Vagina (tissue), 2 donors: ENCODE results near the gene P4HA2. TPM values are rescaled to one million over a fixed set of nuclear protein-coding genes. Genes with fewer than 3 reads are reported as not detected.

Experiments used
- DNase-seq, 2 donors: peaks; one replicate each; pipeline ENCODE4 v3.0.0-alpha.2; 2017; ENCODE audit errors: extremely low spot score in 2 of 2
- H3K27ac ChIP-seq: fragments of 200-600 bp; sonication (generic); one replicate; pipeline ENCODE4 v1.5.1; 2019
- H3K27me3 ChIP-seq: fragments of 200-600 bp; sonication (generic); one replicate; pipeline ENCODE4 v1.5.1; 2019
- H3K36me3 ChIP-seq, 2 donors: fragments of 200-600 bp; sonication (generic); one replicate each; pipeline ENCODE4 v1.5.1; 2017 to 2019
- H3K4me1 ChIP-seq: fragments of 200-600 bp; sonication (generic); one replicate; pipeline ENCODE4 v1.5.1; 2019
- H3K4me3 ChIP-seq, 2 donors: fragments of 200-600 bp; sonication (generic); 1 replicate in 1 of 2; 2 replicates in 1 of 2; pipeline ENCODE4 v1.5.1; 2016 to 2019
- H3K9me3 ChIP-seq: fragments of 200-600 bp; sonication (generic); one replicate; pipeline ENCODE4 v1.5.1; 2019
- CTCF ChIP-seq, 3 experiments: fragments of 450-650 bp in 2 of 3; fragments of 200-600 bp in 1 of 3; sonication (generic) in 1 of 3; IDR thresholded peaks; one replicate each; pipeline ENCODE4 v1.5.1; 2017 to 2019; ENCODE audit warnings: antibody characterized with exemption in 3 of 3, mild to moderate bottlenecking in 2 of 3, moderate library complexity in 2 of 3
- POLR2A ChIP-seq, 2 donors: fragments of 450-650 bp; IDR thresholded peaks; one replicate each; pipeline ENCODE4 v1.6.1; 2017; ENCODE audit warnings: antibody characterized with exemption in 2 of 2, mild to moderate bottlenecking in 2 of 2, moderate library complexity in 2 of 2
- POLR2AphosphoS5 ChIP-seq, 2 donors: sonication (generic); formaldehyde crosslinking; IDR thresholded peaks; one replicate each; pipeline ENCODE4 v1.9.0; 2017; ENCODE audit warnings: antibody characterized with exemption in 2 of 2, mild to moderate bottlenecking in 2 of 2, low read depth in 1 of 2; ENCODE audit not compliant: insufficient read depth in 1 of 2
- intact Hi-C: fragments of 100-400 bp; cut with DNase I; formaldehyde crosslinking; loops from one replicate; pipeline ENCODE4 v1.15.1; 2023
- total RNA-seq: library from RNA; depleted of rRNA; stranded (reverse); fragments of >200 nt; gene quantifications from one replicate; pipeline ENCODE4 v1.2.3, GENCODE V29; 2016

The P4HA2 gene
- total RNA-seq, 1 donor from 2014 or later = 42.0 TPM

GRCh38 chr5:132233081-132233480 lies 5.4 kb upstream of the P4HA2 start:
- intact Hi-C loops = no loop called here
- peaks cover 4% of the 10 kb centered on the region for H3K4me1 ChIP-seq
- peak in 1 of 2 donors; percentile 54 for DNase-seq
- H3K27me3 ChIP-seq = no peaks in the 10 kb centered on the region
- no peak overlapping the region for H3K4me3 ChIP-seq
- no peaks in the 10 kb centered on the region for H3K36me3 ChIP-seq
- H3K9me3 ChIP-seq = no peaks in the 10 kb centered on the region
- H3K27ac ChIP-seq = no peak overlapping the region
- TF ChIP-seq CTCF (IDR thresholded peaks at IDR 0.05) = no peak

DNA sequence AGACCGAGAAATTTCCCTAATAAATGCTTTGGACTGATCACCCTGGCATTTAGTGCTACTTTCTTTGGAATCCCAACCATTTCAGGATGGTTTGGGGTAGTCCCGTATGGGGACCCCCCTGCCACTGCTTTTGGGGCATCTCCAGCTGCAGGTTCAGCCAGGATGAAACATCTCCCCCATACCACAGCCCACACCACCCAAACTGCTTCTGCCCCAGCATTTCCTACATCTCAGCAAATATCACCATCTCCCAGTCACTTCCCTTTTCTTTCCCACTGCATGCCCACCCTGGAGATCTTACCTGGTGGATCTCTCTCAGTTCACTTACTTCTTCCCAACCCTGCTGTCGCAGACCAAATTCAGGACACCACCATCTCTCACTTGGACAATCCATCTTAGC lies 4.8 kb upstream of the P4HA2 start:
- peak in 1 of 2 donors; percentile 42 for DNase-seq
- H3K4me1 ChIP-seq = peaks cover 7% of the 10 kb centered on the region
- TF ChIP-seq POLR2AphosphoS5 (IDR thresholded peaks at IDR 0.05; ENCODE audit: insufficient read depth in 1 of 2, low read depth in 1 of 2) (no peak), CTCF (IDR thresholded peaks at IDR 0.05) (no peak)

GRCh38 chr5:132230871-132231270 lies 3.2 kb upstream of the P4HA2 start:
- peaks cover 19% of the 10 kb centered on the region for H3K4me1 ChIP-seq
- no peak overlapping the region for H3K27ac ChIP-seq
- peak in 1 of 2 donors; percentile 37 for DNase-seq
- H3K9me3 ChIP-seq = no peaks in the 10 kb centered on the region
- H3K27me3 ChIP-seq = no peaks in the 10 kb centered on the region
- TF ChIP-seq POLR2A (IDR thresholded peaks at IDR 0.05) = no peak
- TF ChIP-seq CTCF (IDR thresholded peaks at IDR 0.05) = no peak
- no peak overlapping the region for H3K4me3 ChIP-seq
- intact Hi-C loops = no loop called here
- H3K36me3 ChIP-seq = no peaks in the 10 kb centered on the region

More for the DNA sequence above, 4.8 kb upstream of the P4HA2 start:
- Histone ChIP-seq H3K4me3 (no peak overlapping the region), H3K36me3 (no peaks in the 10 kb centered on the region), H3K27ac (no peak overlapping the region), H3K27me3 (no peaks in the 10 kb centered on the region), H3K9me3 (no peaks in the 10 kb centered on the region)
- intact Hi-C loops = no loop called here

GRCh38 chr5:132229236-132229635 lies 1.6 kb upstream of the P4HA2 start:
- H3K4me3 ChIP-seq = no peak overlapping the region
- no peak overlapping the region for H3K27ac ChIP-seq
- no peaks in the 10 kb centered on the region for H3K27me3 ChIP-seq
- H3K4me1 ChIP-seq = peaks cover 36% of the 10 kb centered on the region
- peak in 1 of 2 donors; percentile 77 for DNase-seq
- no peak for TF ChIP-seq POLR2AphosphoS5 (IDR thresholded peaks at IDR 0.05; ENCODE audit: insufficient read depth in 1 of 2, low read depth in 1 of 2)
- no peak for TF ChIP-seq POLR2A (IDR thresholded peaks at IDR 0.05)
- TF ChIP-seq CTCF (IDR thresholded peaks at IDR 0.05) = no peak
- H3K9me3 ChIP-seq = no peaks in the 10 kb centered on the region
- H3K36me3 ChIP-seq = no peaks in the 10 kb centered on the region
- intact Hi-C loops = loop anchor here (10.0 kb wide), 1 partner anchor 66 kb away; the partner anchor contains the start of gene SLC22A4

GRCh38 chr5:132228241-132229035 lies 785 bp upstream of the P4HA2 start:
- no peaks in the 10 kb centered on the region for H3K36me3 ChIP-seq
- H3K27me3 ChIP-seq = no peaks in the 10 kb centered on the region
- peaks cover 44% of the 10 kb centered on the region for H3K4me1 ChIP-seq
- TF ChIP-seq POLR2AphosphoS5 (IDR thresholded peaks at IDR 0.05; ENCODE audit: insufficient read depth in 1 of 2, low read depth in 1 of 2) (no peak), CTCF (IDR thresholded peaks at IDR 0.05) (no peak), POLR2A (IDR thresholded peaks at IDR 0.05) (no peak)
- H3K27ac ChIP-seq = peak overlapping the region; percentile 98
- H3K9me3 ChIP-seq = no peaks in the 10 kb centered on the region
- DNase-seq = peak in 1 of 2 donors; percentile 84
- peak overlapping the region; percentile 74 to 79 for H3K4me3 ChIP-seq
- intact Hi-C loops = loop anchor here (10.0 kb wide), 1 partner anchor 66 kb away; the partner anchor contains the start of gene SLC22A4
